ENCODE data around the gene EQTN.

GRCh38 chr9:27308691-27309390 is 11.9 kb upstream of the EQTN start:
- no peak for TF ChIP-seq CTCF (IDR thresholded peaks at IDR 0.05)
- TF ChIP-seq RCOR1 (IDR thresholded peaks at IDR 0.05; ENCODE audit: low read depth, low read length), result no peak
- TF ChIP-seq USF2 (IDR thresholded peaks at IDR 0.05), result no peak
- TF ChIP-seq CEBPB (IDR thresholded peaks at IDR 0.05), result no peak
- TF ChIP-seq JUNB (IDR thresholded peaks at IDR 0.05), result no peak
- no peak for TF ChIP-seq NFE2L2 (conservative IDR thresholded peaks at IDR 0.05; ENCODE audit: low read length)
- no peak for TF ChIP-seq ESRRA (IDR thresholded peaks at IDR 0.05; ENCODE audit: borderline replicate concordance, low read length)
- TF ChIP-seq EP300 (IDR thresholded peaks at IDR 0.05), result no peak

Measured in A549 (cell line).